Gastroesophageal sphincter (tissue), 4 donors: Measurements from ENCODE around the gene ANAPC2. TPM values are rescaled to one million over a fixed set of nuclear protein-coding genes. Genes with fewer than 3 reads are reported as not detected.

Source experiments
- ATAC-seq: fragments of 150-250 bp; one replicate; pipeline ENCODE4 v1.9.1; 2016; ENCODE audit warnings: mild to moderate bottlenecking, moderate library complexity
- H3K27ac ChIP-seq, 4 donors: fragments of 200-600 bp; sonication (generic) in 3 of 4; 1 replicate in 3 of 4; 2 replicates in 1 of 4; pipeline ENCODE4 v1.5.1; 2016 to 2019
- H3K27me3 ChIP-seq: fragments of 200-600 bp; sonication (generic); one replicate; pipeline ENCODE4 v1.5.1; 2019
- H3K36me3 ChIP-seq, 2 donors: fragments of 200-600 bp; sonication (generic); one replicate each; pipeline ENCODE4 v1.5.1; 2019; ENCODE audit warnings: control low read depth in 1 of 2
- H3K4me1 ChIP-seq, 3 donors: fragments of 200-600 bp; sonication (generic); 1 replicate in 2 of 3; 2 replicates in 1 of 3; pipeline ENCODE4 v1.5.1; 2016 to 2019; ENCODE audit warnings: control low read depth in 2 of 3
- H3K4me3 ChIP-seq, 2 donors: fragments of 200-600 bp; sonication (generic); one replicate each; pipeline ENCODE4 v1.5.1; 2019; ENCODE audit warnings: mild to moderate bottlenecking in 1 of 2, moderate library complexity in 1 of 2
- H3K9me3 ChIP-seq, 3 donors: fragments of 200-600 bp; sonication (generic); one replicate each; pipeline ENCODE4 v1.5.1; 2017 to 2019; ENCODE audit warnings: control low read depth in 2 of 3
- EP300 ChIP-seq: sonication (generic); formaldehyde crosslinking; IDR thresholded peaks from one replicate; pipeline ENCODE4 v1.6.1; 2017; ENCODE audit warnings: antibody characterized with exemption, mild to moderate bottlenecking
- POLR2A ChIP-seq, 2 donors: fragments of 450-650 bp; IDR thresholded peaks; one replicate each; pipeline ENCODE4 v1.6.1; 2017; ENCODE audit warnings: antibody characterized with exemption in 2 of 2, mild to moderate bottlenecking in 2 of 2, moderate library complexity in 1 of 2
- POLR2AphosphoS5 ChIP-seq: sonication (generic); formaldehyde crosslinking; IDR thresholded peaks from one replicate; pipeline ENCODE4 v1.6.1; 2017; ENCODE audit warnings: antibody characterized with exemption
- WGBS, 2 donors: methylation state at CpG; one replicate each; pipeline ENCODE4 v1.1.5; 2018; ENCODE audit warnings: low coverage in 1 of 2; 5-methylcytosine and 5-hydroxymethylcytosine counted together
- total RNA-seq, 4 donors: library from RNA; depleted of rRNA; stranded (reverse); fragments of >200 nt; gene quantifications; one replicate each; pipeline ENCODE4 v1.1.0, GENCODE V29; 2016
- TF ChIP-seq, protein P1 (sequence below), 4 experiments: fragments of 200-600 bp in 2 of 4; fragments of 450-650 bp in 2 of 4; sonication (generic) in 1 of 4; IDR thresholded peaks; one replicate each; pipeline ENCODE4 v1.5.1; 2017 to 2019; ENCODE audit warnings: antibody characterized with exemption in 4 of 4, mild to moderate bottlenecking in 2 of 4, moderate library complexity in 2 of 4

Gene ANAPC2
- total RNA-seq, 4 donors from 2014 or later: 11.9 to 32.1 (median 23.7) TPM

DNA sequence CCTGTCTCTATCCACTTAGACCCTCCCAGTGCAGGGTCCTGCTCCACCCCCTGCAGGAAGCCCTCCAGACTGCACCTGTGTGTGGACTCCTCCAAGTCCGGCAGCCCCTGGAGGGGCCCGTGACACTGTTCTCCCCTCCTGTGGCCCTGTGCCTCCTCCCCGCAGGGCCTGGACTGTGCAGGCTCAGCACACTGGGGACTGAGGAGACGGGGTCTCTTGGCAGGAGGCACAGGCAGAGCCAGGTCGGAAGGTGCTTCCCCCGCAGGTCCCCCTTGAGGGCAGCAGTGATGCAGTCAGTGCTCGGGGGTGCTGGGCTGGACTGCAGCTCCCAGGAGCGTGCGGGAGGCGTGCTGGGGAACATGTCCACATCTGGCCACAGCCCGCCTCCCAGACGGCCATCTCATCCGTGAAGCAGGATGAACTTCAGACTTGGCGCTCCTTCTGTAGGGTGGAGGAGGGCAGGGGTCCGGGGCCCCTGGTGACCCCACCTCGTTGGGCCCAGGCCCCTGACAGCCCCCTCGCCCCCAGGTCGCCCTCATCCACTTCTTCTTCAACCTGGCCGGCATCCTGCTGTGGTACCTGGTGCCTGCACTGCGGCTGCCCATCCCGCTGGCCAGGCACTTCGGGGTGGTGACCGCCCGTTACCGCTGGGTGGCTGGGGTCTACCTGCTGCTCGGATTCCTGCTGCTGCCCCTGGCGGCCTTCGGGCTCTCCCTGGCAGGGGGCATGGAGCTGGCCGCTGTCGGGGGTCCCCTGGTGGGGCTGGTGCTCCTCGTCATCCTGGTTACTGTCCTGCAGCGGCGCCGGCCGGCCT is 47.3 kb upstream of the ANAPC2 start:
- H3K27ac ChIP-seq: peak overlapping the region in 1 of 4 donors; percentile 38
- no peaks in the 10 kb centered on the region for H3K9me3 ChIP-seq
- peaks cover 0 to 54% (median 29%) of the 10 kb centered on the region in 3 donors for H3K4me1 ChIP-seq
- peaks cover 43% of the 10 kb centered on the region for H3K27me3 ChIP-seq
- WGBS, 2 donors: 49% methylated on average over 2 of the region's 35 CpGs; no CpG with 5 or more reads in 1 of the 2 donors
- TF ChIP-seq POLR2AphosphoS5 (no peak), POLR2A (IDR thresholded peaks at IDR 0.05) (no peak)
- TF ChIP-seq, protein P1, sequence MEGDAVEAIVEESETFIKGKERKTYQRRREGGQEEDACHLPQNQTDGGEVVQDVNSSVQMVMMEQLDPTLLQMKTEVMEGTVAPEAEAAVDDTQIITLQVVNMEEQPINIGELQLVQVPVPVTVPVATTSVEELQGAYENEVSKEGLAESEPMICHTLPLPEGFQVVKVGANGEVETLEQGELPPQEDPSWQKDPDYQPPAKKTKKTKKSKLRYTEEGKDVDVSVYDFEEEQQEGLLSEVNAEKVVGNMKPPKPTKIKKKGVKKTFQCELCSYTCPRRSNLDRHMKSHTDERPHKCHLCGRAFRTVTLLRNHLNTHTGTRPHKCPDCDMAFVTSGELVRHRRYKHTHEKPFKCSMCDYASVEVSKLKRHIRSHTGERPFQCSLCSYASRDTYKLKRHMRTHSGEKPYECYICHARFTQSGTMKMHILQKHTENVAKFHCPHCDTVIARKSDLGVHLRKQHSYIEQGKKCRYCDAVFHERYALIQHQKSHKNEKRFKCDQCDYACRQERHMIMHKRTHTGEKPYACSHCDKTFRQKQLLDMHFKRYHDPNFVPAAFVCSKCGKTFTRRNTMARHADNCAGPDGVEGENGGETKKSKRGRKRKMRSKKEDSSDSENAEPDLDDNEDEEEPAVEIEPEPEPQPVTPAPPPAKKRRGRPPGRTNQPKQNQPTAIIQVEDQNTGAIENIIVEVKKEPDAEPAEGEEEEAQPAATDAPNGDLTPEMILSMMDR (IDR thresholded peaks at IDR 0.05): no peak
- peak overlapping the region; percentile 15 to 44 for H3K4me3 ChIP-seq
- H3K36me3 ChIP-seq: no peaks in the 10 kb centered on the region
- ATAC-seq: no peak

DNA sequence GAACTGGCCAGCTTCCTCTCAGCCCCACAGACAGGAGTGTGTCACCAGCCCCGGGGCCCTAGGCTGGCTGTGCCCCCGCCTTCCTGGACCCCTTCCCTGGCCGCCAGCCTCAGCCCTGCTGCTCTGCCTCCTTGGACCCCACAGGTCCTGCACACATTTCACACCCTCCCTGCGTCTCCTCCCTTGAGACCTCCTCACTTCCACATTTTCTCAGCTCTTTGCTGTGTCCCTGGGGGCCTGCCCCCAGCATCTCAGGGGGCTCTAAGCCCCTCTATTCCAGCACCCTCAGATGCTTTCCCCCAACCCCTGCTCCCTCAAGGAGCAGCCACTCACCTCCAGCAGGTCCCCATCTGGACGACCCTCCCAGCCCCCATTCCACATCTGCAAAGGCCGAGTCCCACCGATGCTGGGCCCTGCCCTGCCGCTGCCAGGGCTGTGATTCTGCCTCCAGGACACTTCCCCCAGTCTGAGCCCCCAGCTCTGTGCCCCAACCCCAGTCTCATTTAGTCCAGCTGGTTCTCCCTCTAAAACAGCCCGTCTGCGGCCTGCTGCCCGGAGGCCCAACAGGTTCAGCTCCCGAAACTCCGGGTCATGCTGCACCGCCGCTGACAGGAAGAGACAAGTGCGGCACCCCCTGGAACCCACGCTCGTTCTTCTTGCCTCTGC is 46.5 kb upstream of the ANAPC2 start:
- Histone ChIP-seq H3K27ac (no peak overlapping the region), H3K4me1 (peaks cover 0 to 48% (median 29%) of the 10 kb centered on the region in 3 donors), H3K36me3 (no peaks in the 10 kb centered on the region), H3K4me3 (no peak overlapping the region), H3K27me3 (peaks cover 51% of the 10 kb centered on the region), H3K9me3 (no peaks in the 10 kb centered on the region)
- no peak for ATAC-seq
- TF ChIP-seq, protein P1 (IDR thresholded peaks at IDR 0.05): no peak
- TF ChIP-seq POLR2AphosphoS5 (no peak), EP300 (no peak), POLR2A (IDR thresholded peaks at IDR 0.05) (no peak)
- 55 to 64% methylated on average over 3 to 4 of the region's 18 CpGs for WGBS, 2 donors

DNA sequence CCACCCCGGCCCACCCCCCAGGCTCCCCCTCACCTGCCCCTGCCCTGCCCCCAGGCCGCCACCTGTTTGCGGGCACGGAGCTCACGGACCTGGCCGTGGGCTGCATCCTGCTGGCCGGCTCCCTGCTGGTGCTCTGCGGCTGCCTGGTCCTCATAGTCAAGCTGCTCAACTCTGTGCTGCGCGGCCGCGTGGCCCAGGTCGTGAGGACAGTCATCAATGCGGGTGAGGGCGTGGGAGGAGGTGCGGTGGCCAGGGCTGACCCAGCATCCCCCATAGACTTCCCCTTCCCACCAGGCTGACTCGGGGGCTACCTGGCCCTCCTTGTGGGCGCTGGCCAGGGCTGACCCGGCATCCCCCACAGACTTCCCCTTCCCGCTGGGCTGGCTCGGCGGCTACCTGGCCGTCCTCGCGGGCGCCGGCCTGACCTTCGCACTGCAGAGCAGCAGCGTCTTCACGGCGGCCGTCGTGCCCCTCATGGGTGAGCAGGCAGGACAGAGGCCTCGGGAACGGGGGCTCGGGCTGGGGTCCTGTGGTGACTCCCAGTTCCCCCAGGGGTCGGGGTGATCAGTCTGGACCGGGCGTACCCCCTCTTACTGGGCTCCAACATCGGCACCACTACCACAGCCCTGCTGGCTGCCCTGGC is 45.8 kb upstream of the ANAPC2 start:
- Histone ChIP-seq H3K27me3 (peaks cover 58% of the 10 kb centered on the region), H3K4me3 (no peak overlapping the region), H3K27ac (no peak overlapping the region), H3K9me3 (no peaks in the 10 kb centered on the region), H3K36me3 (no peaks in the 10 kb centered on the region), H3K4me1 (peaks cover 0 to 40% (median 23%) of the 10 kb centered on the region in 3 donors)
- TF ChIP-seq POLR2AphosphoS5: no peak
- TF ChIP-seq, protein P1 (IDR thresholded peaks at IDR 0.05): no peak
- no peak for TF ChIP-seq EP300
- TF ChIP-seq POLR2A (IDR thresholded peaks at IDR 0.05): no peak
- WGBS, 2 donors: no CpG with 5 or more reads among the region's 40 CpGs
- no peak for ATAC-seq

DNA sequence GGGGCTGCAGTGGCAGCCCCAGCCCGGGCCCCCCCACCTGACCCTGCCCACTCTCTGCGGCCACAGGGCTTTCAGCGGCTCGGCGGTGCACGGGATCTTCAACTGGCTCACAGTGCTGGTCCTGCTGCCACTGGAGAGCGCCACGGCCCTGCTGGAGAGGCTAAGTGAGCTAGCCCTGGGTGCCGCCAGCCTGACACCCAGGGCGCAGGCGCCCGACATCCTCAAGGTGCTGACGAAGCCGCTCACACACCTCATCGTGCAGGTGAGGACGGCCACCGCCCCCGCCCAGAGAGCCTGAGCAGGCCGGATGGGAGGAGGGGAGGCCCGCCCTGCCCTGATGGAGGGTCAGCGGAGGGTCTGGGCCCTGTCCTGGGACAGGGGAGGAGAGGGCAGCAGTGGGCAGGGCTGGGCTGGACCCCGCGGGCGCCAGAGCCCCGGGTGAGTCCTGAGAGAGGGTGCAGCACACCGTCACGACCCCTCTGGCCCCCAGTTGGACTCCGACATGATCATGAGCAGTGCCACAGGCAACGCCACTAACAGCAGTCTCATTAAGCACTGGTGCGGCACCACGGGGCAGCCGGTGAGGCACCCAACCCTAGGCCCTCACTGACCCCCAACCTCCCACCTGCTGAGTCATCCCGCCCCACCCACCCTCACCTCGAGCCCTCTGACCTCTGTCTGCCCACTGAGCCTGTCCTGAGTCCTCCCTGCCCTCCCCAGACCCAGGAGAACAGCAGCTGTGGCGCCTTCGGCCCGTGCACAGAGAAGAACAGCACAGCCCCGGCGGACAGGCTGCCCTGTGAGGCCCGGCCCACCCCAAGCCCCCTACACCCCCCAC is 45.0 kb upstream of the ANAPC2 start:
- Histone ChIP-seq H3K27ac (no peak overlapping the region), H3K4me1 (peaks cover 0 to 32% (median 15%) of the 10 kb centered on the region in 3 donors), H3K9me3 (no peaks in the 10 kb centered on the region), H3K4me3 (no peak overlapping the region), H3K36me3 (no peaks in the 10 kb centered on the region), H3K27me3 (peaks cover 66% of the 10 kb centered on the region)
- 60 to 100% methylated on average over 1 of the region's 40 CpGs for WGBS, 2 donors
- ATAC-seq: no peak
- TF ChIP-seq, protein P1 (IDR thresholded peaks at IDR 0.05): no peak
